Hematopoietic multipotent progenitor cell (in vitro differentiated cells): Measurements from ENCODE around the gene CDH20. TPM values are rescaled to one million over a fixed set of nuclear protein-coding genes. Genes with fewer than 3 reads are reported as not detected.
A peak's percentile ranks its signal among the peaks of the same experiment; 100 is the strongest.

ENCODE experiments used
- DNase-seq, 3 donors: peaks; one replicate each; pipeline ENCODE4 v3.0.0-alpha.2; 2011 to 2015; ENCODE audit warnings: low read depth in 2 of 3, low spot score in 2 of 3
- total RNA-seq: library from RNA; depleted of rRNA; stranded (reverse); fragments of >200 nt; gene quantifications from one replicate; pipeline ENCODE4 v1.2.3, GENCODE V29; 2012

The CDH20 gene
- total RNA-seq, 1 donor = 0.27 TPM

DNA sequence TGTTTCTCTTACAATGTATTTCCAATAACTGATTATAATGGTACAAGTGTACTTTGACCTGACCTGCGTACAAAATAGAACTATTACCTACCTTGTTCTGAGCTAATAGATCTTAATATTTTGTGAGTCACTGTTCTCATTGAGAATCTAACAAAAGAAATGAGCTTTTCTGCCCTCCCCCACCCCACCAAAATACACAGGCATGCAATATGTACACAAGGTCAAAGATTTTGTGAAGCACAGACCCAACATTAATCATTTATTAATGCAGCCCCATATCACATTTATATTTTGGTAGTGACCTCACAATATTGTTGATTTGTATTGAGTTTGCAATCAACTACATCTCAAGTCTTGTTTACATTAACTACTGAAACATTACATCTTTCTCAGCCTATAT lies 86.5 kb downstream of the CDH20 start:
- no peak for DNase-seq

DNA sequence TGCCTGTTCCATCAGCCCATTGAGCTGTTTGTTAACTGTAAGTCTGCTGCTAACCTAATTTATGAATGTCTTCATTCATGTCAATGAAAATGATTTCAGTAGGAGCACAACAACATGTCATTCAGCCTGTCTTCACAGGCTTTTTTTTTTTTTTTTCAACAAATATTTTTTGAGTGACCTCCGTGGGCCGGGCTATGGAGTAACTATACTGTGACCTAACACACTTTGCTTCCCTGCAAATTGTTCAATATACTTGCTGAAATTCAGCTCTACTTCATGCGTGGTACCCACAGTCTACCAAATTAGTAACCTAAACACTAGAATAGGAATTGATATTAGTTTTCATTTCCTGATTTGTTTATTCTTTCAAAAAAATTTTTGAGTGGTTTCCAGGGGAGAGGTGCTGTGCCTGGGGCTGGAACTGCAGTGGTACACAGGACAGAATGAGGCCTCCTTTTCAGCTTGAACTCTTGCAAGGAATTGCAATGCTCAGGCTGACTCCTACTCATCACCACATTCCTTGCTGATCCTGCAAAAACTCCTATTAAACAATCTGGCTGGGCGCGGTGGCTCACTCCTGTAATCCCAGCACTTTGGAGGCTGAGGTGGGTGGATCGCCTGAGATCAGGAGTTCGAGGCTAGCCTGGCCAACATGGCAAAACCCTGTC lies 87.1 kb downstream of the CDH20 start:
- DNase-seq = no peak

DNA sequence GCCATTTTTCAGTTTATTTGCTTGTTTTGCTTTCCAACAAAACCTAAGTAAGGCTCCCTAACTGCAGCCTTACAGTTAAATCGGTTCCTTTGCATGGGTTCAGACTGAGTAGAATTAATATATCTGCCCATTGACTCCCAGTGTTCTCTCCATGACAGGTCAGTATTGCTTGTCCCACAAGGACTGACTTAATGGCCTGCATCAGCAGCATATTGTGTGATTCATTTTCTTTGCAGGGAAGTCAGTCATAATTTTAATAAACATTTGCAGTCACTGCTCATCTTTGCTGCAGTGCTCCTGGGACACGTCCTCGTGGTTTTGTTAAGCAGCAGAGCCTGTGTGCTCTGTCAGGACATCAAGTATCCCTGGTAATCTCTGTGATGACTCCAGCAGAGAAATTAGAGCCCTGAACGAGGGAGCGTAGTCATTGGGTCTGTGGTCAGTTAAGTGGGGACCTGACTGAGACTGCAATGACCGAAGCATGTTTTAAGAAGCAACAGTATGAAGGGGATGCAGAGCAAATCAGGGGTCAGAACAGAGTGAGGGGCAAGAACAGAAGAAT lies 93.3 kb downstream of the CDH20 start:
- DNase-seq = no peak

DNA sequence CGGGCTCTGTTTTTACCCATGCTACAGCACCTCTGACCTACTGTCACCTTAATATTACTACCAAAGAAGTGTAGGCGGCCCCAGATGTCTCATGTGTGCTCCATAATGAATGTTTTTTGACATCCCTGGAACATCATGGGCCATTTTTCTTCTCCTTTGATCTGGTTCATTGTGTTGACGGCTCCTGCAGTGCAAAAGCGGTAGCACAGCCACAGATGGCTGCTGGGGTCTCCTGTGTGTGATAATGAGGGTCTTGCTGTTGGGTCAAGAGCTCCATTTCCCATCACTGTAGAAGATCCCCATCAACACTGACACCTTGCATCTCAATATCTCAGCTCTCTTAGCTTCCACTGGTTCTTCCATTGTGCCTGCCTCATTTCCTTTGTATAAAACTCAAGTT lies 95.0 kb downstream of the CDH20 start:
- no peak for DNase-seq

DNA sequence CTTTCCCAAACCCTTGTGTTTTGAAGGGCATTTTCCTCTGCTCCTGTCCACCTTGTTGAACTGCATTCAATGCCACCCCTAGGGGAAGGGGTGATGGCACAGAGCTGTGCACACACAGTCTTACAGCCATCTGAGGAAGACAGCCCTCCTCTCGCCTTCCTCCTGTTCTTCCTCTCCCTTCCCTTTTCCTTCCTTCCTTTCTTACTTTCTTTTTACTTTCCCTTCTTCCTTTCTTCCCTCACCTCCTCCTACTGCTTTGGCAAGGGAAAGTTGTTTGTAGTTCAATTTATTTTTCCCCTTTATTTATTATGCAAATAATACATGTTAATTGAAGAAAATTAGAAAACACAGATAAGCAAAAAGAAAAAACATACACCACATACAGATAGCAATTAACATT lies 99.4 kb downstream of the CDH20 start:
- DNase-seq = no peak

DNA sequence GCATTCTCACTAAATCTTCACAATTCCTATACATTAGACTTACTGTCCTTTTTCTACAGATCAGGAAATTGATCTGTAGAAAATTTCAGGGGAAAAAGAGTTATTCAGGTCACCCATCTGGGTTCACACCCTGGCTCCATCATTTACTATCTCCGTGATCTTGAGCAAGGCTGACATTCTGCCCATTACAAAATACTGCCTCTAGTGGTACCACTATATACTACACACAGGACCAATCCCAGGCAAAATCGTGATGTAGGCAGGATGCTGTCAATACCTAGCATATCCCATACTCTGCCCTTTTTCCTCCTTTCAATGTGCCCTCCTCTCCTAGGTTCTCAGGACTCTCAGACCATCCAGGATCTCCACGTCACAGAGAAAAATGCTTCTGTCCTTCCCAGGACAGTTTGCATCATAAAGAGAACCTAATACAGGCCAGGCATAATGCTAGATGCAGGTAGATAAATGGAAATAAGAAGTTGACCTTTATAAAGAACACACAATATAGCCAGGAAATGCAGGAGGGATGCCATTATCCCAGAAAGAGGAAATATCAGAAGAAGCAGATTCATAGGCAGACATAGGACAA lies 101.9 kb downstream of the CDH20 start:
- no peak for DNase-seq

DNA sequence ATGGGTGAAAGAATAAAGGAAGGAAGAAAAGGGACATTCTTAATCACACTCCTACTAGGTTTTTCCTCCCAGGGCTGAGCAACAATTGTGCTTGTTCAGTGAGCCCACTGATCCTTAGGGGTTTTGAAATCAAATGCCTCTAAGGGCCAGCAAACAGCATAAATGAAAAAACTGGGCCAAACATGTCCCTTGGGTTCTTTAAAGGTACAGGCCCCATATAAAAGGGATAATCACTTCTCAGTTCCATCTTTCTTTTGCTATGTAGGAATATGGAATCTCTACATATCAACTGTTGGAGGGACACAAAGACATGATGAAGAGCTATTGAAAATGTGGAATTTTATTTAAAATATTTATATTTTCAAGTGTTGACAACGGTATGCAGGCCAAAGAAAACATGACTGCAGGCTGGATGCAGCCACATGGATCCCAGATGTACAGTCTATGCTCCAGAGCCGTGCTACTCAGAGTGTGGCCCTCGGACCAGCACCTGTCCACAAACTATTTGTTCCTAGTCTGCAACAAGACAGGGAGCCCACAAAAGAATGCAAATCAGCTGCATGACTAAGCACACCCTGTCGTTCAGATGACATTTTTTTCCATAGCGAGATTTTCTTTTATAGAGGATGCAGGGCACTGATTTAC lies 110.0 kb downstream of the CDH20 start:
- DNase-seq = no peak

DNA sequence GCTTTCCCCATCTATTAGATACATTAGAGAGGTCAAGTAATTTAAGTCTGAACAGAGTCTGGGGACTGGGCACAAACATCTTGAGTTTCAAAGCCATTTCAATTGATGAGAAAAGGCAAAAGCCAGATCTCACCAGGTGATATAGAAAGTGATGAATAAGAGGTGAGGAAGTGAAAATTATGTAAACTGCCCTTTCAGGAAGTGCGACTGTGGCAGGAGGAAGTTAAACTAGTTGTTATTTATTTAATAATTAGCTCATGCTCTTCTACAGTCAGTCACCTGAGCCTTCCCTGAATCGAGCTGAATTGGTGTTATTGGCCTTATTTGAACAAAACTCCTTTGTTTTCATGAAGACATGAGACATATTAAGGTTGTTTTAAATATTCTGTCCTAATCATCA lies 115.1 kb downstream of the CDH20 start:
- no peak for DNase-seq

DNA sequence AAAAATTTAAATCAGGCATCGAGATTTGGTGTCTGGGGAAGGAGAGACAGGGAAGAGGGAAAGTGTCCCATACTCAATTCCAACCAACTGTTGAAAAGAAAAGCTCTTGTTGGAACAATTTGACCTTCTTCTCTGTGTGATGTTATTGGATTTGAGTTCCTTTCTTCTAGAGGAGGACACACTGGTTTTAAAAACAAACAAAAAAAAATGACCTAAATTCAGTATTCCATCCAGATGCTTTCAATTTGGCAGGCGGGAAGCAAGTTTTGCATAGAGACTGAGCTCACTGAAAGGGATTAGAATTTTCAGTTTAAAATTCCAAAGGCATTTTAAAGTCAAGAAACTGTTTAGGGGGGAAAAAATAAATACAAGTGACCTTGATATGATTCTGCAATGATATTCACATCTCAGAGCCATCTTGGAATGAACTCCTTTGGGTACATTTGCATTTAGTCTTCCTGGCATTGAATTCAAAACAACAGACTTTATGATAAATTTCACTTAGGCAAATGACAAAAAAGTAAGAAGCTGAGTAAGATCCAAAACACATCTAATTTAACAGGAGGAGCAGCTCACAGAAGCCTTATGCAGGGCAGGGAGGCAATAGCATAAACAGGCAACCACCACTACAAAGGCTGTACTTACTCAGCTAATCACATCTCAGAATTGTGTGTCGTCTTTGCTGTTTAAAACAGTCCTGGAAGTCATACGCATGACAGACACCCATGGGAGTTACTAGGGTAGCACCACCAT lies 126.8 kb downstream of the CDH20 start:
- DNase-seq = no peak

DNA sequence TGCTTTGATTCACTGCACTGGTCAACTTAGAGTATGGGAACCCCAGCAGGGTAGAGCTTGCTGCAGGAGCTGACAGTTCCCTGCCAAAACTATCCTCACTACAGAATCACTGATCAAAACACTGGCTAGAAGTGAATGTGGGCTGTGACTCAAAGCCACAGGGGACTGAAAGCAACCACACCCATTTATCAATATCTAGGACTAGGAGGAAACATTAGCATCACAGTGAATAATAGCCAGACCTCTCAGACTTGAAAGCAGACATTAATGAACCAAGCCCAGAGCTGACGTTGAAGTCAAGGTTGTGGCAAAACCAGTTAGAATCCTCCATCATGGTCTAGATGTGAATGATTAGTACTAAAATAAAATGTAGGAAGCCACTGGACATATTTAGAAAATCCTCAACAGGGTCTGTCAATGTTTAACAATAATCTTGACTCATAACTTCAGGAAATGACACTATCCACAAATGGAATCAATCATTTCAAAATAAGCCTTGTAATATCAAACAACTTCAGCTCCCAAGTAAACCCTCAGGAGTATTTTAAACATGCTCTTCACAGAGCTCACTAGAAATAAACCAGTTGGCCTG lies 131.4 kb downstream of the CDH20 start:
- no peak for DNase-seq

DNA sequence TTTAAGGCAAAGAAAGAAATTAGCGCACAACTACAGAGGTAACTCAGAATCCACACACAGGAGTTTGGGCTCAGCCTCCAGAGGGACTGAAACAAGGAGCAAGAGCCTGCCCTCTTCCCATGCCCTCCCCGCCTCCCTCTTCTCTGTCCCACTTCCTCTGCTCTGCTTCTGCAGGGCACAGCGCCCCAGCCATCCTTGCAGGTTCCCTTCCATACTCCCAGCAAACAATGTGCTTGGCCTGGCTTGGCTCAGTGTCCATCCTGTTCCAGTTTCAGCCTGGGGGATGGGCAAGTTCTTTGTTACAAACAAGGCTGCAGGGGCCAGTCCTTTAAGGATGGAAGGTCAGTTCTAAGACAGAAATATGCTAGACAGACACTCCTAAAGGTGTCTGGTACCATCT lies 133.5 kb downstream of the CDH20 start:
- no peak for DNase-seq

DNA sequence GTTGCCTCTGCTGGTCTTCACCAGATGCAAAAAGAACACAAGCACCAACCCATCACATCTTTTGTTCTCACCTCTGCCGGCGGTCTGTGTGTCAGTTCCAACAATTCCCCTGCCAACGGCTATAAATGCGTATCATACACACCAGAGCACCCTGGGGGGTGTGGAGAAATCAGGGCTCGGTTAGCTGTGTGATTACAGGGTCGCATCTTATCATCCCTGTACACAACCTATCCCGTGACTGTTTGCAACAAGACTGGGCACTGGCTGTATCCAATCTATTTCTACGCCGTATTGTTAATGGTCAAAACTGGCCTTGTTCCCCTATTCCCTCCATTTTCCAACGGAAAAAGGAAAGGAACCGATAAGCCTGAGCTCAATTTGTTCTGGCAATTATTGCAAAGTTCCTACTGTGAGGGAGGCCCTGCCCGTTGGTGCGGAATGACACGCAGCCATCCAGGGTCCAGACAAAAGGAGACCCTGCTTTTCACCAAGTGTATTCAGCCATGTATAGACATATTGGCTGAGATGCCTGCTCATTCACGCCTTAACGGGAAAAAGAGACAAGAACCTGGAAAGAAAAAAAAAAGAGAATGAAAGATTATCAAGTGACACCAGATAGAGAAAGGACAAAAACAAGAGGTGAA lies 136.9 kb downstream of the CDH20 start:
- DNase-seq = no peak

DNA sequence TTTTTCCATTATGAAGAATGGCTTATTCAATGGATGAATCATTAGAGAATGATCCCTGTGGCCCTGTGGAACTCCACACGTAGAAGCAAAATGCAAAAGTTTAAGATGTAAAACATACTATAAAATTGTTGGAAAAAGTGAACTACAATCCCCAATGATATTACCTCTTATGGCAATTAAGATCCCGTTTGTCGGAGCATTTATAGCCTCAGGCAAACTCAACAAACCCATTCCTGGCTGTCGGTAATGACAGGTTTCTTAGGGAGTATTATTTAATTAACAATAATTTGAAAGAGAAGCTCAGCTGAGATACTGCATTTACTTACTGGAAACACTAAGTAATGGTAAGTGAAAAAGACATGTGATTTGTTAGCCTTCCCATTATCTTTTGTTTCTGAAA lies 138.3 kb downstream of the CDH20 start:
- no peak for DNase-seq

DNA sequence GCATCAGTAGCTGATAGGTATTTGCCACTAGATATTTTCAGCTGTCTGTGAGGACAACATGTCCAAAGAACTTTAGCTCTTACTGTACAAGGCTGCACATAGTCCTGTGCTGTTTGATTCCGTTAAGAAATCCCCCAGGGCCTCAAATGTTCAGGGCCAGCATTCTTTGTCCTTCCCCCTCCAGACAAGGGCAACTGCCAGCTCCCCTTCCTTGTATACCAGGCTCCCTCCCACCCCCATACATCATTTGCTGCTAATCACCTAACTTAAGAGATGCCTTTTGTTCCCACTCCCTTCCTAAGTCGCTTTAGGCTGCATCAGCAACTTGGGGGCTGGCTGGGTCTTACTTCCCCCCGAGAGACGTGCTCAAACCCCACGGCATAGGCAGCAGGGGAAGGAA lies 138.7 kb downstream of the CDH20 start:
- DNase-seq = no peak

DNA sequence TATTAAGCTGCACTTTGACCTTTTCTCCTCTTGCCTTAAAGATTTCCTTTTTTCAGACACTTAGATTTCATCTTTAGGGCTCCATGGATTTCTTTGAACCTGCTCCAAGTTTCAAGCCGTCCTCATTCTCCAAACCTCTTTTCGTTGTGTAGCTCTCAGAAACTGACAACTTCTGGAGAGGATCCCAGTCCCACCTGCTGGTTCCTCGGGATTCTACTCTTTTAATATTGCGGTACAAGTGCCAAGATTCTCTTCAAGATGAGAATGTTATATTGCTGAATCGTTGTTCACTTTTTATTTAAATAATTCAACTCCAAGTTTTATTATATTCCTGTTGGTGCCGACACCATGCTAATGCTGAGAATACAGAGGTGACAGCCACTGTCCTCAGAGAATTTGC lies 141.1 kb downstream of the CDH20 start:
- DNase-seq = no peak

DNA sequence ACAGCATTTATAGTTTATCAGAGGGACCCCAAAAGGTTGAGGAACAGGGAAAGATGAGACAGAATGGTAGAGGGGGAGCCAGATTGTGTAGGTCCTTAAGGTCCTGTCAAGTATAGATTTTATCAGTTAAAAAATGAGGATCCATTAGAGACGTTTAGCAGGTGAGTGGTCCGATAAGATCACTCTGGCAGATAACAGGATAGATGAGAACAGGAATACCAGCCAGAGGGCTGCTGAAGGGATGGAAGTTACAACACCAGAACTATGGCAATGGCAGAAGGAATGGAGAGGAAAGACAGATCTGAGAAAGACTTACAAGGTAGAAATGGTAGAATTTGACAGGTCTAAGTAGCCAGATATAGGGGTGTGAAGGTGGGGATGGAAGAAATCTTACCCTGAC lies 141.7 kb downstream of the CDH20 start:
- DNase-seq = no peak

DNA sequence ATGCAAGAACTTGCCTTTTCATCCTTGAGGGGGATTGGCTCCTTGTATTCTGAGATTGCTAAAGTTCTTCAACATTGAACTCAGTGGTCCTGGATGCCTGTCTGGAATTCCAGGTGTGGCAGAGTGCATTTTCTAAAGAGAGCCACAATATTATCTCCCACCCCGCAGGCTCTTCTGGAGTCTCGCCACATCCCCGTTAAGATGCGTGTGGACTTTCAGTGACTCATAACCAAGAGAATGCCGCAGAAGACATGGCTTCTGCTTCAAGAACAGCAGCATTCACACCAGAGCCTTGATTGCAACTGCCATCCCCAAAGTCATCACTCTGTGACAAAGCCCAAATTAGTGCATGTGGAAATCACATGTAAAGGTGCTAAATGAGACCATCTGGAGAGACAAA lies 142.7 kb downstream of the CDH20 start:
- DNase-seq = no peak

DNA sequence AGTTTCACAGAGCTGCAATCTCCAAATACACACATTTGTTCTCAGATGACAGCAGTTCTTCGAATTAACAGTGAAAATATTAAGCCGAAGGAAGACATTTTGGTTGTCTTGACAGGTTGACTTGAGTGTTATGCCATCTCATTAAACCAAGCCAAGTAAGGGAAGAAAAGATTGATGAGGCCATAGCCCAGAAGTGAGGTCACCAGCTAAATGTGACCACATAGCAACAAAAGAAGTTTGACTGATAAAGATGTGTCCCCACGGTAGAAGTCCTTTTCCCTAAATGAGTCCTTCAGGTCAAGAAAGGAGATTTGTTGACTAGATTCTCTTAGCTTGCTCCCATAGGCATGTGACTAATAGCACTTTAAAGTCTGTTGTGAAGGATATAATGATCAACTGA lies 156.1 kb downstream of the CDH20 start:
- DNase-seq = no peak

DNA sequence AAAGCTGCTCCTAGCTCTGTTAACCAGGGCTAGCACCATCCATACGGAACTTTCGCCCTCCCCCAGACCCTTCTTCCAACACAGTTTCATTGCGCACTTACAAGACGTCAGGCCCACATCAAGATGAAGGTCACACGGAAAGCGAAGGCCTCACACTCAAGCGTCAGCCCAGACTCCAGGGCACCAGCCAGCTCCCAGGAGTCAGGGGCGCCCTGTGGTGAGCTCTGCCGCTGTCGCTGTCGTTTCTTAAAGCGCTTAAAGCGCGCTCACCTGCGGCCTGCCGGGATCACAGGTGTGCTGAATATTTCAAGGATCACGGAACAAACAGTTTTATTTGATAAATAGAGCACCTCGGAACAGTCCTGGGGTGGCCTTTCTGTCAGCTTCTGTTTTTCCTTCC lies 163.1 kb downstream of the CDH20 start:
- DNase-seq = no peak

DNA sequence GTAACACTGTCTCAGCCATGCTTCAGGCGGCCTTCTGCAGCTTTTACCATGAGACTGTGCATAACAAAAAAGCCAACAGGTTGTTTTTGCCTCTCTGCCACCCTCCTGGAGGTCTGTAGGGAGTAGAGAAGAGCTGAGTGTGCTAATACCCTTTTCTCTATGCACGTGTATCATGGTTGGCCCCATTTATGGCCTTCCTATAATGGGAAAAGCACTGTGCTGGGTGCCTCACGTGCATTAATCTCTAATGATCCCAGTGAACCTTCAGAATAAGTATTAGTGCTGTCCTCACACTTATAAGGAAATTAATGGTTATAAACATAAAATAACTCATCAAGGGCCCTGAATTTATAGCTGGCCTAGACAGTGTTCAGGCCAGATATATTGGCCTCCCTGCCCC lies 164.2 kb downstream of the CDH20 start:
- DNase-seq = no peak

DNA sequence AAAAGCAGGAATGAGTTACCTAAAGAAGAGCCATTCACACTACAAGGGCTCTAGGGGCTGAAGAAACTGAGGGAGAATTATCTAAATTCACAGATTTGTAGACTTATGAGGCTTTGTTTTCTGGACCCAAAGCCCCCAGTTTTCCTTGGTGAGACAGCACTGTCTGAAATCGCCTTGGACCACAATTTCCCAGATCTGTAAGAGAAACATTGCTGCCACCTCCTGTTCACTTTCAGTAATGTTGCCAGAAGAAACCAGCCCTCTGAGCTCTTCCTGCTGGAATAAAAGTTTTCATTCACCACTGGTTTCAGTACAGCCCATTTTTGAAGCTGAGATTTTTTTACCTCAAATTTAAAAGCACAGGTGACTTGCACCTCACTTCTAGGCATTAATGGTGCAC lies 169.2 kb downstream of the CDH20 start:
- DNase-seq = peak in 2 of 3 donors; percentile 9 to 51
